ENCODE results near the gene PPP1R14C. TPM values are rescaled to one million over a fixed set of nuclear protein-coding genes. Genes with fewer than 3 reads are reported as not detected.

Gene PPP1R14C
- total RNA-seq, 1 donor from 2014 or later = 0.46 TPM

- no peak overlapping the region for H3K27ac Mint-ChIP-seq (ENCODE audit: unreplicated experiment)
- H3K27me3 Mint-ChIP-seq (ENCODE audit: unreplicated experiment) = peaks cover 5% of the 10 kb centered on the region
- H3K9me3 Mint-ChIP-seq (ENCODE audit: unreplicated experiment) = no peaks in the 10 kb centered on the region
- DNase-seq (ENCODE audit: extremely low spot score, unreplicated experiment) = no peak
- H3K4me3 Mint-ChIP-seq (ENCODE audit: unreplicated experiment) = no peak overlapping the region
- H3K36me3 Mint-ChIP-seq (ENCODE audit: unreplicated experiment) = no peaks in the 10 kb centered on the region
- H3K4me1 Mint-ChIP-seq (ENCODE audit: unreplicated experiment) = peaks cover 13% of the 10 kb centered on the region
- TF ChIP-seq, protein P1, sequence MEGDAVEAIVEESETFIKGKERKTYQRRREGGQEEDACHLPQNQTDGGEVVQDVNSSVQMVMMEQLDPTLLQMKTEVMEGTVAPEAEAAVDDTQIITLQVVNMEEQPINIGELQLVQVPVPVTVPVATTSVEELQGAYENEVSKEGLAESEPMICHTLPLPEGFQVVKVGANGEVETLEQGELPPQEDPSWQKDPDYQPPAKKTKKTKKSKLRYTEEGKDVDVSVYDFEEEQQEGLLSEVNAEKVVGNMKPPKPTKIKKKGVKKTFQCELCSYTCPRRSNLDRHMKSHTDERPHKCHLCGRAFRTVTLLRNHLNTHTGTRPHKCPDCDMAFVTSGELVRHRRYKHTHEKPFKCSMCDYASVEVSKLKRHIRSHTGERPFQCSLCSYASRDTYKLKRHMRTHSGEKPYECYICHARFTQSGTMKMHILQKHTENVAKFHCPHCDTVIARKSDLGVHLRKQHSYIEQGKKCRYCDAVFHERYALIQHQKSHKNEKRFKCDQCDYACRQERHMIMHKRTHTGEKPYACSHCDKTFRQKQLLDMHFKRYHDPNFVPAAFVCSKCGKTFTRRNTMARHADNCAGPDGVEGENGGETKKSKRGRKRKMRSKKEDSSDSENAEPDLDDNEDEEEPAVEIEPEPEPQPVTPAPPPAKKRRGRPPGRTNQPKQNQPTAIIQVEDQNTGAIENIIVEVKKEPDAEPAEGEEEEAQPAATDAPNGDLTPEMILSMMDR (IDR thresholded peaks at IDR 0.05) = no peak
Measured at GRCh38 chr6:150271501-150272263, 128.8 kb downstream of the PPP1R14C start.

- Mint-ChIP-seq H3K4me3 (ENCODE audit: unreplicated experiment) (no peak overlapping the region), H3K4me1 (ENCODE audit: unreplicated experiment) (peaks cover 8% of the 10 kb centered on the region), H3K27ac (ENCODE audit: unreplicated experiment) (no peak overlapping the region), H3K27me3 (ENCODE audit: unreplicated experiment) (peaks cover 9% of the 10 kb centered on the region), H3K9me3 (ENCODE audit: unreplicated experiment) (no peaks in the 10 kb centered on the region), H3K36me3 (ENCODE audit: unreplicated experiment) (no peaks in the 10 kb centered on the region)
- TF ChIP-seq, protein P1 (IDR thresholded peaks at IDR 0.05) = no peak
- DNase-seq (ENCODE audit: extremely low spot score, unreplicated experiment) = no peak
Measured at GRCh38 chr6:150272264-150272975, 129.6 kb downstream of the PPP1R14C start.

DNA sequence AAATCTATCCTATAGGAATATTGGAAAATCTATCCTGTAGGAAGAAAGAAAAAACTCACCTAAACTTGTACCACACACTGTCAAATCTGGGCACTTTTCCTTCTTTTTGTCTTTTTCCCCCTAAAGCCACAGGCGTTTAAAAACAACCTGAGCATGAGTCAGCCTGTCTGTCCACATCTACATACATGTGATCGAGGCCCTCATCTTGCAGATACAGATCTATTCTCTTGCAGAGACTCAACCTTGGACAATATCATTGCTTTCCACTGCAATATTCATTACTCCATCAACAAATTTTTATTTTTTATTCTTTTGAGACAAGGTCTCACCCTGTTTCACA lies 130.1 kb downstream of the PPP1R14C start:
- Mint-ChIP-seq H3K9me3 (ENCODE audit: unreplicated experiment) (no peaks in the 10 kb centered on the region), H3K4me3 (ENCODE audit: unreplicated experiment) (no peak overlapping the region), H3K27me3 (ENCODE audit: unreplicated experiment) (peaks cover 9% of the 10 kb centered on the region), H3K27ac (ENCODE audit: unreplicated experiment) (no peak overlapping the region), H3K4me1 (ENCODE audit: unreplicated experiment) (peaks cover 2% of the 10 kb centered on the region), H3K36me3 (ENCODE audit: unreplicated experiment) (no peaks in the 10 kb centered on the region)
- TF ChIP-seq, protein P1 (IDR thresholded peaks at IDR 0.05) = no peak
- DNase-seq (ENCODE audit: extremely low spot score, unreplicated experiment) = no peak

GRCh38 chr6:150273457-150274309 lies 130.8 kb downstream of the PPP1R14C start:
- Mint-ChIP-seq H3K4me3 (ENCODE audit: unreplicated experiment) (no peak overlapping the region), H3K27ac (ENCODE audit: unreplicated experiment) (no peak overlapping the region), H3K27me3 (ENCODE audit: unreplicated experiment) (peaks cover 11% of the 10 kb centered on the region), H3K4me1 (ENCODE audit: unreplicated experiment) (no peaks in the 10 kb centered on the region), H3K9me3 (ENCODE audit: unreplicated experiment) (no peaks in the 10 kb centered on the region), H3K36me3 (ENCODE audit: unreplicated experiment) (no peaks in the 10 kb centered on the region)
- DNase-seq (ENCODE audit: extremely low spot score, unreplicated experiment) = no peak
- TF ChIP-seq, protein P1 (IDR thresholded peaks at IDR 0.05) = no peak
